RWPE1 (cell line): Measurements from ENCODE around the gene PCP4L1.
"Not testable (repeated sequence)": the region's sequence is repeated elsewhere in the genome, so short reads cannot be mapped to it uniquely, and the experiment has no call there.

Experiments used
- CTCF ChIA-PET: fragments of 350-600 bp; sonication (Branson Sonifier 250); formaldehyde crosslinking; extraction: SDS; loops from one replicate; lab custom pipeline; 2021; lab: Yijun Ruan, JAX
- POLR2A ChIA-PET: fragments of 400-600 bp; formaldehyde crosslinking; extraction: SDS; loops from one replicate; lab custom pipeline; 2020; ENCODE audit warnings: antibody characterized with exemption; ENCODE audit not compliant: low non-redundant PET; lab: Yijun Ruan, JAX
- DNase-seq: peaks from one replicate; pipeline ENCODE4 v3.0.0; 2012; ENCODE audit warnings: low spot score
- H3K27ac ChIP-seq: fragments of 450-650 bp; 2 replicates; pipeline ENCODE4 v1.5.1; 2017
- CTCF ChIP-seq: fragments of 450-650 bp; conservative IDR thresholded peaks from 2 replicates; pipeline ENCODE4 v1.5.1; 2017; ENCODE audit warnings: low read depth, mild to moderate bottlenecking

The PCP4L1 gene

GRCh38 chr1:161218301-161219077 is 40.1 kb upstream of the PCP4L1 start:
- no peak overlapping the region for H3K27ac ChIP-seq
- DNase-seq: no peak
- TF ChIP-seq CTCF: no peak
- POLR2A ChIA-PET: no interaction called here
- CTCF ChIA-PET: interaction anchor here (0.5 to 1.1 kb wide), 3 partner anchors 8 to 73 kb away, joined by 3 read pairs; no protein-coding TSS in a partner anchor

GRCh38 chr1:161219078-161219892 is 39.3 kb upstream of the PCP4L1 start:
- TF ChIP-seq CTCF: no peak
- no peak for DNase-seq
- ChIA-PET CTCF (interaction anchor here (0.5 to 1.0 kb wide), 3 partner anchors 9 to 168 kb away, joined by 3 to 4 read pairs (median 3); no protein-coding TSS in a partner anchor), POLR2A (interaction anchor here (0.6 to 0.7 kb wide), 2 partner anchors 33 to 1956 kb away, joined by 3 to 4 read pairs; no protein-coding TSS in a partner anchor)
- H3K27ac ChIP-seq: no peak overlapping the region

- no peak overlapping the region for H3K27ac ChIP-seq
- no peak for TF ChIP-seq CTCF
- no peak for DNase-seq
- ChIA-PET CTCF (interaction anchor here (0.6 kb wide), 1 partner anchor 168 kb away, joined by 4 read pairs; no protein-coding TSS in a partner anchor), POLR2A (interaction anchor here (0.6 to 0.7 kb wide), 2 partner anchors 32 to 1955 kb away, joined by 3 to 4 read pairs; no protein-coding TSS in a partner anchor)
These were observed 38.5 kb upstream of the PCP4L1 start for GRCh38 chr1:161220002-161220401.

- TF ChIP-seq CTCF: no peak
- CTCF ChIA-PET: no interaction called here
- H3K27ac ChIP-seq: no peak overlapping the region
- POLR2A ChIA-PET: no interaction called here
- DNase-seq: no peak
These were observed 36.1 kb upstream of the PCP4L1 start for GRCh38 chr1:161222175-161223019.

GRCh38 chr1:161223805-161224694 is 34.5 kb upstream of the PCP4L1 start:
- TF ChIP-seq CTCF: no peak
- CTCF ChIA-PET: no interaction called here
- POLR2A ChIA-PET: no interaction called here
- DNase-seq: no peak
- no peak overlapping the region for H3K27ac ChIP-seq

- POLR2A ChIA-PET, DNase-seq, H3K27ac ChIP-seq: not testable (repeated sequence)
- CTCF ChIA-PET: interaction anchor here (4.4 kb wide), 1 partner anchor 67 kb away, joined by 24 read pairs; no protein-coding TSS in a partner anchor
These were observed 33.9 kb upstream of the PCP4L1 start for GRCh38 chr1:161224695-161225087.
